ENCODE data around the gene PCYT1A. TPM values are rescaled to one million over a fixed set of nuclear protein-coding genes. Genes with fewer than 3 reads are reported as not detected.
"Not testable (repeated sequence)": the region's sequence is repeated elsewhere in the genome, so short reads cannot be mapped to it uniquely, and the experiment has no call there.

Gene PCYT1A
- polyA plus RNA-seq, 4 donors = 34.6 to 47.4 (median 41.2) TPM

GRCh38 chr3:196197524-196197923 is 90.0 kb downstream of the PCYT1A start:
- no peak for DNase-seq (ENCODE audit: low read depth in 4 of 4, low spot score in 2 of 4)

- no peak for DNase-seq (ENCODE audit: low read depth in 4 of 4, low spot score in 2 of 4)
Observed at GRCh38 chr3:196195664-196196265, 91.8 kb downstream of the PCYT1A start.

GRCh38 chr3:196194542-196194915 is 93.0 kb downstream of the PCYT1A start:
- no peak for DNase-seq (ENCODE audit: low read depth in 4 of 4, low spot score in 2 of 4)

- no peak for DNase-seq (ENCODE audit: low read depth in 4 of 4, low spot score in 2 of 4)
Observed at GRCh38 chr3:196193736-196194541, 93.6 kb downstream of the PCYT1A start.

- no peak for DNase-seq (ENCODE audit: low read depth in 4 of 4, low spot score in 2 of 4)
Observed at GRCh38 chr3:196193133-196193735, 94.3 kb downstream of the PCYT1A start.

- no peak for DNase-seq (ENCODE audit: low read depth in 4 of 4, low spot score in 2 of 4)
Observed at GRCh38 chr3:196192524-196193051, 94.9 kb downstream of the PCYT1A start.

GRCh38 chr3:196192036-196192523 is 95.4 kb downstream of the PCYT1A start:
- DNase-seq (ENCODE audit: low read depth in 4 of 4, low spot score in 2 of 4) = no peak

GRCh38 chr3:196189566-196190347 is 97.8 kb downstream of the PCYT1A start:
- DNase-seq (ENCODE audit: low read depth in 4 of 4, low spot score in 2 of 4) = no peak

GRCh38 chr3:196186651-196187573 is 100.6 kb downstream of the PCYT1A start:
- DNase-seq (ENCODE audit: low read depth in 4 of 4, low spot score in 2 of 4) = no peak

- DNase-seq (ENCODE audit: low read depth in 4 of 4, low spot score in 2 of 4) = no peak
Observed at GRCh38 chr3:196184881-196185280, 102.6 kb downstream of the PCYT1A start.

GRCh38 chr3:196184169-196184432 is 103.4 kb downstream of the PCYT1A start:
- DNase-seq (ENCODE audit: low read depth in 4 of 4, low spot score in 2 of 4) = not testable (repeated sequence)

- DNase-seq (ENCODE audit: low read depth in 4 of 4, low spot score in 2 of 4) = no peak
Observed at GRCh38 chr3:196181127-196181546, 106.4 kb downstream of the PCYT1A start.

GRCh38 chr3:196180346-196180745 is 107.2 kb downstream of the PCYT1A start:
- no peak for DNase-seq (ENCODE audit: low read depth in 4 of 4, low spot score in 2 of 4)

Other genes starting within 250 kb of the PCYT1A start
- 10 to 100 TPM; 36.8 to 60.7 (median 45.8) TPM for gene TFRC, start 205.6 kb downstream of the PCYT1A start, polyA plus RNA-seq (ENCODE audit: insufficient read length in 4 of 4)
- under 1 TPM in 3 of 4 donors, not detected in 1; 0.22 to 0.32 (median 0.29) TPM for gene ZDHHC19, start 76.3 kb downstream of the PCYT1A start, polyA plus RNA-seq (ENCODE audit: insufficient read length in 4 of 4)
- gene SLC51A, start 71.2 kb downstream of the PCYT1A start, polyA plus RNA-seq (ENCODE audit: insufficient read length in 4 of 4) = 10 to 100 TPM in 3 of 4 donors, 1 to 10 TPM in 1; 7.9 to 18.0 (median 12.0) TPM
- gene DYNLT2B, start 30.5 kb upstream of the PCYT1A start, polyA plus RNA-seq (ENCODE audit: insufficient read length in 4 of 4) = 10 to 100 TPM; 34.6 to 44.8 (median 37.5) TPM
- under 1 TPM; 0.17 to 0.44 (median 0.28) TPM for gene TM4SF19, start 50.7 kb upstream of the PCYT1A start, polyA plus RNA-seq (ENCODE audit: insufficient read length in 4 of 4)
- 10 to 100 TPM; 28.0 to 37.4 (median 33.9) TPM for gene UBXN7, start 144.7 kb upstream of the PCYT1A start, polyA plus RNA-seq (ENCODE audit: insufficient read length in 4 of 4)
- gene RNF168, start 216.0 kb upstream of the PCYT1A start, polyA plus RNA-seq (ENCODE audit: insufficient read length in 4 of 4) = 10 to 100 TPM; 13.6 to 18.1 (median 16.0) TPM
- not detected for gene SMCO1, start 227.6 kb upstream of the PCYT1A start, polyA plus RNA-seq (ENCODE audit: insufficient read length in 4 of 4)